ENCODE results near the gene ADAM10. TPM values are rescaled to one million over a fixed set of nuclear protein-coding genes. Genes with fewer than 3 reads are reported as not detected.

ADAM10 gene
- total RNA-seq, 1 experiment from 2014 or later = 474 TPM

- Mint-ChIP-seq H3K4me1 (ENCODE audit: low read depth, unreplicated experiment) (peaks cover 36% of the 10 kb centered on the region), H3K36me3 (ENCODE audit: insufficient read depth, unreplicated experiment) (peaks cover 4% of the 10 kb centered on the region), H3K4me3 (ENCODE audit: low read depth, unreplicated experiment) (peak overlapping the region; percentile 40), H3K27me3 (ENCODE audit: unreplicated experiment) (no peaks in the 10 kb centered on the region), H3K9me3 (ENCODE audit: low read depth, unreplicated experiment) (no peaks in the 10 kb centered on the region), H3K27ac (ENCODE audit: unreplicated experiment) (peak overlapping the region; percentile 72)
- DNase-seq = peak; percentile 30
- intact Hi-C loops (cut with micrococcal nuclease; ENCODE audit: unreplicated experiment) = no loop called here
- no TSS peak for BruUV-seq (replicated peaks)
- no peak for TF ChIP-seq CTCF (IDR thresholded peaks at IDR 0.05; ENCODE audit: unreplicated experiment)
- CTCF ChIA-PET = interaction anchor here (0.6 to 1.3 kb wide), 3 partner anchors 16 to 198 kb away, joined by 3 to 5 read pairs (median 3); no protein-coding TSS in a partner anchor
These were observed 197.6 kb downstream of the ADAM10 start for GRCh38 chr15:58551764-58552504.

GRCh38 chr15:58551084-58551763 is 198.3 kb downstream of the ADAM10 start:
- H3K4me3 Mint-ChIP-seq (ENCODE audit: low read depth, unreplicated experiment) = no peak overlapping the region
- H3K4me1 Mint-ChIP-seq (ENCODE audit: low read depth, unreplicated experiment) = peaks cover 43% of the 10 kb centered on the region
- TF ChIP-seq CTCF (IDR thresholded peaks at IDR 0.05; ENCODE audit: unreplicated experiment) = no peak
- no peak for DNase-seq
- H3K9me3 Mint-ChIP-seq (ENCODE audit: low read depth, unreplicated experiment) = no peaks in the 10 kb centered on the region
- BruUV-seq (replicated peaks) = no TSS peak
- CTCF ChIA-PET = interaction anchor here (0.8 to 1.3 kb wide), 2 partner anchors 17 to 199 kb away, joined by 3 read pairs; no protein-coding TSS in a partner anchor
- peaks cover 10% of the 10 kb centered on the region for H3K36me3 Mint-ChIP-seq (ENCODE audit: insufficient read depth, unreplicated experiment)
- peak overlapping the region; percentile 72 for H3K27ac Mint-ChIP-seq (ENCODE audit: unreplicated experiment)
- H3K27me3 Mint-ChIP-seq (ENCODE audit: unreplicated experiment) = no peaks in the 10 kb centered on the region
- intact Hi-C loops (cut with micrococcal nuclease; ENCODE audit: unreplicated experiment) = no loop called here

- H3K4me1 Mint-ChIP-seq (ENCODE audit: low read depth, unreplicated experiment) = peaks cover 45% of the 10 kb centered on the region
- no peak overlapping the region for H3K4me3 Mint-ChIP-seq (ENCODE audit: low read depth, unreplicated experiment)
- DNase-seq = no peak
- intact Hi-C loops (cut with micrococcal nuclease; ENCODE audit: unreplicated experiment) = loop anchor here (5.0 kb wide), 1 partner anchor 77 kb away; no protein-coding TSS in a partner anchor
- no peaks in the 10 kb centered on the region for H3K9me3 Mint-ChIP-seq (ENCODE audit: low read depth, unreplicated experiment)
- CTCF ChIA-PET = interaction anchor here (0.7 kb wide), 1 partner anchor 53 kb away, joined by 3 read pairs; no protein-coding TSS in a partner anchor
- H3K27ac Mint-ChIP-seq (ENCODE audit: unreplicated experiment) = no peak overlapping the region
- H3K36me3 Mint-ChIP-seq (ENCODE audit: insufficient read depth, unreplicated experiment) = peaks cover 10% of the 10 kb centered on the region
- H3K27me3 Mint-ChIP-seq (ENCODE audit: unreplicated experiment) = no peaks in the 10 kb centered on the region
- no TSS peak for BruUV-seq (replicated peaks)
- TF ChIP-seq CTCF (IDR thresholded peaks at IDR 0.05; ENCODE audit: unreplicated experiment) = no peak
These were observed 199.8 kb downstream of the ADAM10 start for GRCh38 chr15:58549785-58550074.

- no peaks in the 10 kb centered on the region for H3K9me3 Mint-ChIP-seq (ENCODE audit: low read depth, unreplicated experiment)
- no peak for DNase-seq
- no TSS peak for BruUV-seq (replicated peaks)
- TF ChIP-seq CTCF (IDR thresholded peaks at IDR 0.05; ENCODE audit: unreplicated experiment) = no peak
- no peak overlapping the region for H3K4me3 Mint-ChIP-seq (ENCODE audit: low read depth, unreplicated experiment)
- CTCF ChIA-PET = interaction anchor here (0.7 kb wide), 1 partner anchor 52 kb away, joined by 3 read pairs; no protein-coding TSS in a partner anchor
- H3K36me3 Mint-ChIP-seq (ENCODE audit: insufficient read depth, unreplicated experiment) = peaks cover 10% of the 10 kb centered on the region
- H3K27me3 Mint-ChIP-seq (ENCODE audit: unreplicated experiment) = no peaks in the 10 kb centered on the region
- intact Hi-C loops (cut with micrococcal nuclease; ENCODE audit: unreplicated experiment) = loop anchor here (5.0 kb wide), 1 partner anchor 77 kb away; no protein-coding TSS in a partner anchor
- no peak overlapping the region for H3K27ac Mint-ChIP-seq (ENCODE audit: unreplicated experiment)
- H3K4me1 Mint-ChIP-seq (ENCODE audit: low read depth, unreplicated experiment) = peaks cover 45% of the 10 kb centered on the region
These were observed 200.3 kb downstream of the ADAM10 start for GRCh38 chr15:58549013-58549784.
